CD14-positive monocyte (primary cell): ENCODE measurements around the gene SDF4. TPM values are rescaled to one million over a fixed set of nuclear protein-coding genes. Genes with fewer than 3 reads are reported as not detected.

Experiments
- DNase-seq, 3 donors: peaks; one replicate each; pipeline ENCODE4 v3.0.0-alpha.2; 2011 to 2022
- H2AFZ ChIP-seq: 2 replicates; pipeline ENCODE4 v1.6.0; 2012; ENCODE audit warnings: mild to moderate bottlenecking, low read depth, low read length, inconsistent platforms; ENCODE audit not compliant: insufficient read depth, poor library complexity, severe bottlenecking
- H3K27ac ChIP-seq, 2 donors: 1 replicate in 1 of 2; 2 replicates in 1 of 2; pipeline ENCODE4 v1.5.1; 2012 to 2013; ENCODE audit warnings: low read length in 2 of 2, control low read depth in 1 of 2, inconsistent platforms in 1 of 2, low read depth in 1 of 2, mild to moderate bottlenecking in 1 of 2
- H3K27me3 ChIP-seq, 2 donors: one replicate each; pipeline versions ENCODE4 v1.6.0 to v1.6.1; 2011 to 2013; ENCODE audit warnings: low read length in 2 of 2; ENCODE audit not compliant: control insufficient read depth in 2 of 2, insufficient read depth in 2 of 2
- H3K36me3 ChIP-seq, 2 donors: replicated peaks in 1 of 2; 1 replicate in 1 of 2; 2 replicates in 1 of 2; pipeline versions ENCODE4 v1.5.1 to v1.6.1; 2012 to 2013; ENCODE audit warnings: low read length in 2 of 2, control low read depth in 1 of 2, inconsistent platforms in 1 of 2, mild to moderate bottlenecking in 1 of 2; ENCODE audit not compliant: insufficient read depth in 2 of 2, control insufficient read depth in 1 of 2
- H3K4me1 ChIP-seq, 2 donors: 1 replicate in 1 of 2; 2 replicates in 1 of 2; pipeline versions ENCODE4 v1.5.1 to v1.6.1; 2012 to 2013; ENCODE audit warnings: low read length in 2 of 2, control low read depth in 1 of 2, inconsistent platforms in 1 of 2, mild to moderate bottlenecking in 1 of 2, moderate library complexity in 1 of 2; ENCODE audit not compliant: insufficient read depth in 2 of 2, control insufficient read depth in 1 of 2
- H3K4me2 ChIP-seq: replicated peaks from 2 replicates; pipeline ENCODE3; 2012; ENCODE audit warnings: low read length, moderate library complexity, mild to moderate bottlenecking; ENCODE audit not compliant: poor library complexity, severe bottlenecking; ENCODE audit errors: extremely low read depth
- H3K4me3 ChIP-seq, 3 experiments: fragments of 200-600 bp in 1 of 3; sonication (generic) in 1 of 3; replicated peaks in 1 of 3; 1 replicate in 2 of 3; 2 replicates in 1 of 3; pipeline ENCODE4 v1.5.1; 2011 to 2013; ENCODE audit warnings: low read length in 3 of 3, mild to moderate bottlenecking in 3 of 3, control low read depth in 2 of 3, low read depth in 2 of 3, inconsistent platforms in 1 of 3, moderate library complexity in 1 of 3
- H3K79me2 ChIP-seq: 2 replicates; pipeline ENCODE4 v1.6.0; 2012; ENCODE audit warnings: mild to moderate bottlenecking, control low read depth, inconsistent platforms, low read length, moderate library complexity; ENCODE audit not compliant: insufficient read depth
- H3K9ac ChIP-seq: 2 replicates; pipeline ENCODE4 v1.6.0; 2017; ENCODE audit warnings: low read length, mild to moderate bottlenecking; ENCODE audit not compliant: insufficient read depth, poor library complexity, severe bottlenecking
- H3K9me3 ChIP-seq, 2 donors: replicated peaks in 1 of 2; 1 replicate in 1 of 2; 2 replicates in 1 of 2; pipeline versions ENCODE4 v1.5.1 to v1.6.1; 2012 to 2013; ENCODE audit warnings: low read length in 2 of 2, control low read depth in 1 of 2; ENCODE audit not compliant: control insufficient read depth in 1 of 2, insufficient read depth in 1 of 2
- H4K20me1 ChIP-seq: 2 replicates; pipeline ENCODE4 v1.6.0; 2012; ENCODE audit warnings: mild to moderate bottlenecking, low read length, control low read depth, moderate library complexity; ENCODE audit not compliant: insufficient read depth
- H3K27ac Mint-ChIP-seq, 7 donors: one replicate each; pipeline ENCODE4 v1.8.0; 2020; ENCODE audit warnings: mild to moderate bottlenecking in 7 of 7, mixed read lengths in 7 of 7, moderate library complexity in 6 of 7, inconsistent platforms in 2 of 7
- H3K27me3 Mint-ChIP-seq, 3 donors: one replicate each; pipeline ENCODE4 v1.8.0; 2021 to 2022; ENCODE audit warnings: low read depth in 3 of 3, mild to moderate bottlenecking in 3 of 3, mixed read lengths in 3 of 3, moderate library complexity in 3 of 3, inconsistent platforms in 1 of 3
- H3K36me3 Mint-ChIP-seq, 2 donors: one replicate each; pipeline ENCODE4 v1.8.0; 2020; ENCODE audit warnings: mixed read lengths in 2 of 2, inconsistent platforms in 1 of 2, mild to moderate bottlenecking in 1 of 2
- H3K4me1 Mint-ChIP-seq: one replicate; pipeline ENCODE4 v1.8.0; 2020; ENCODE audit warnings: mild to moderate bottlenecking, mixed read lengths
- H3K4me3 Mint-ChIP-seq, 2 donors: one replicate each; pipeline ENCODE4 v1.8.0; 2020; ENCODE audit warnings: mild to moderate bottlenecking in 2 of 2, mixed read lengths in 2 of 2, moderate library complexity in 1 of 2
- H3K9me3 Mint-ChIP-seq, 7 donors: one replicate each; pipeline ENCODE4 v1.8.0; 2020 to 2022; ENCODE audit warnings: mixed read lengths in 7 of 7, mild to moderate bottlenecking in 6 of 7, moderate library complexity in 6 of 7, inconsistent platforms in 2 of 7
- WGBS: methylation state at CpG from one replicate; pipeline ENCODE4 v1.1.5; 2013; ENCODE audit warnings: missing lambda C conversion rate; ENCODE audit not compliant: insufficient coverage; 5-methylcytosine and 5-hydroxymethylcytosine counted together
- intact Hi-C, 2 donors: fragments of 100-400 bp; cut with micrococcal nuclease; formaldehyde crosslinking; loops; one replicate each; pipeline versions ENCODE4 v1.15.0 to v1.15.1; 2023
- polyA plus RNA-seq, 3 donors: library from polyadenylated mRNA; depleted of rRNA in 1 of 3; unstranded in 2 of 3; stranded (reverse) in 1 of 3; fragments of 300-500 nt in 2 of 3; fragments of >200 nt in 1 of 3; fragmentation: Illumina TruSeq in 2 of 3; gene quantifications; 1 replicate in 2 of 3; 2 replicates in 1 of 3; pipeline ENCODE4 v1.2.3, GENCODE V29; 2012 to 2021
- TF ChIP-seq, protein P1 (sequence below): fragments of 200-600 bp; IDR thresholded peaks from one replicate; pipeline ENCODE4 v1.8.0; 2022; ENCODE audit warnings: antibody characterized with exemption, mild to moderate bottlenecking

The SDF4 gene
- polyA plus RNA-seq, 3 donors, result 81.7 to 98.9 (median 89.0) TPM

- Histone ChIP-seq H3K9ac (no peak overlapping the region), H4K20me1 (no peaks in the 10 kb centered on the region), H3K4me3 (no peak overlapping the region), H3K36me3 (no peaks in the 10 kb centered on the region), H3K27me3 (no peaks in the 10 kb centered on the region), H2AFZ (no peak overlapping the region), H3K4me1 (peaks cover 7 to 8% of the 10 kb centered on the region in 2 donors), H3K4me2 (no peak overlapping the region), H3K9me3 (no peaks in the 10 kb centered on the region), H3K79me2 (no peaks in the 10 kb centered on the region), H3K27ac (no peak overlapping the region)
- intact Hi-C loops, result no loop called here
- no peak for DNase-seq
- Mint-ChIP-seq H3K27me3 (peaks cover 1 to 3% (median 3%) of the 10 kb centered on the region in 3 donors), H3K36me3 (no peaks in the 10 kb centered on the region), H3K4me3 (no peak overlapping the region), H3K9me3 (peaks cover 0 to 2% (median 0%) of the 10 kb centered on the region in 7 donors), H3K27ac (peak overlapping the region in 1 of 7 donors; percentile 66), H3K4me1 (peaks cover 4% of the 10 kb centered on the region)
- WGBS, result 96% methylated on average over 12 of the region's 17 CpGs
- TF ChIP-seq, protein P1, sequence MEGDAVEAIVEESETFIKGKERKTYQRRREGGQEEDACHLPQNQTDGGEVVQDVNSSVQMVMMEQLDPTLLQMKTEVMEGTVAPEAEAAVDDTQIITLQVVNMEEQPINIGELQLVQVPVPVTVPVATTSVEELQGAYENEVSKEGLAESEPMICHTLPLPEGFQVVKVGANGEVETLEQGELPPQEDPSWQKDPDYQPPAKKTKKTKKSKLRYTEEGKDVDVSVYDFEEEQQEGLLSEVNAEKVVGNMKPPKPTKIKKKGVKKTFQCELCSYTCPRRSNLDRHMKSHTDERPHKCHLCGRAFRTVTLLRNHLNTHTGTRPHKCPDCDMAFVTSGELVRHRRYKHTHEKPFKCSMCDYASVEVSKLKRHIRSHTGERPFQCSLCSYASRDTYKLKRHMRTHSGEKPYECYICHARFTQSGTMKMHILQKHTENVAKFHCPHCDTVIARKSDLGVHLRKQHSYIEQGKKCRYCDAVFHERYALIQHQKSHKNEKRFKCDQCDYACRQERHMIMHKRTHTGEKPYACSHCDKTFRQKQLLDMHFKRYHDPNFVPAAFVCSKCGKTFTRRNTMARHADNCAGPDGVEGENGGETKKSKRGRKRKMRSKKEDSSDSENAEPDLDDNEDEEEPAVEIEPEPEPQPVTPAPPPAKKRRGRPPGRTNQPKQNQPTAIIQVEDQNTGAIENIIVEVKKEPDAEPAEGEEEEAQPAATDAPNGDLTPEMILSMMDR, result no peak
Measured at GRCh38 chr1:1279028-1279427, 47.2 kb upstream of the SDF4 start.

DNA sequence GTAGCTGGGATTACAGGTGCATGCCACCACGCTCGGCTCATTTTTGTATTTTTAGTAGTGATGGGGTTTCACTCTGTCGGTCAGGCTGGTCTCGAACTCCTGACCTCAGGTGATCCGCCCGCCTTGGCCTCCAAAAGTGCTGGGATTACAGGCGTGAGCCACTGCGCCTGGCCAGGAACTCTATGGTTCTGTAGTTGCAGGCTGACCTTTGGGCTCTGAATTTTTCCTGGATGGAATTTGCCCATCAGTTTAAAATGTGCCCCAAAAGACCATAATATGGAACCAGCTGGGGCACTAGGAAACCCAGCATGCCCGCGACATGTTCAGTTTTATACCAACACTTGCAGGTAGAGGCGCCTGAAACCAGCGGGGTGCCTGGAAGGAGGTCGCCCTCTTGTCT, 46.8 kb upstream of the SDF4 start:
- no peaks in the 10 kb centered on the region for H3K36me3 ChIP-seq
- H3K4me2 ChIP-seq, result no peak overlapping the region
- H3K4me1 ChIP-seq, result peaks cover 8% of the 10 kb centered on the region in 2 donors
- H4K20me1 ChIP-seq, result no peaks in the 10 kb centered on the region
- no peak overlapping the region for H2AFZ ChIP-seq
- H3K79me2 ChIP-seq, result no peaks in the 10 kb centered on the region
- Mint-ChIP-seq H3K4me1 (peaks cover 4% of the 10 kb centered on the region), H3K27ac (peak overlapping the region in 1 of 7 donors; percentile 66), H3K9me3 (peaks cover 0 to 2% (median 0%) of the 10 kb centered on the region in 7 donors), H3K27me3 (peaks cover 1 to 3% (median 3%) of the 10 kb centered on the region in 3 donors), H3K36me3 (no peaks in the 10 kb centered on the region), H3K4me3 (no peak overlapping the region)
- intact Hi-C loops, result no loop called here
- DNase-seq, result no peak
- WGBS, result 98% methylated on average over 8 of the region's 13 CpGs
- no peak overlapping the region for H3K27ac ChIP-seq
- TF ChIP-seq, protein P1, result no peak
- no peaks in the 10 kb centered on the region for H3K27me3 ChIP-seq
- no peaks in the 10 kb centered on the region for H3K9me3 ChIP-seq
- no peak overlapping the region for H3K9ac ChIP-seq
- H3K4me3 ChIP-seq, result no peak overlapping the region
